Stimulated activated CD8-positive, alpha-beta memory T cell treated with anti-CD3 and anti-CD28 coated beads, Interleukin-7, amount 100 ng/mL, for 48 hours (primary cell): Measurements from ENCODE around the gene OGFR.

ENCODE experiments used
- DNase-seq, 2 donors: peaks; one replicate each; pipeline ENCODE4 v3.0.0-alpha.2; 2020; ENCODE audit warnings: low read depth in 1 of 2; ENCODE audit errors: extremely low read depth in 1 of 2

The OGFR gene

GRCh38 chr20:62824476-62825332 is 20.1 kb downstream of the OGFR start:
- DNase-seq = peak in 1 of 2 donors; percentile 13

DNA sequence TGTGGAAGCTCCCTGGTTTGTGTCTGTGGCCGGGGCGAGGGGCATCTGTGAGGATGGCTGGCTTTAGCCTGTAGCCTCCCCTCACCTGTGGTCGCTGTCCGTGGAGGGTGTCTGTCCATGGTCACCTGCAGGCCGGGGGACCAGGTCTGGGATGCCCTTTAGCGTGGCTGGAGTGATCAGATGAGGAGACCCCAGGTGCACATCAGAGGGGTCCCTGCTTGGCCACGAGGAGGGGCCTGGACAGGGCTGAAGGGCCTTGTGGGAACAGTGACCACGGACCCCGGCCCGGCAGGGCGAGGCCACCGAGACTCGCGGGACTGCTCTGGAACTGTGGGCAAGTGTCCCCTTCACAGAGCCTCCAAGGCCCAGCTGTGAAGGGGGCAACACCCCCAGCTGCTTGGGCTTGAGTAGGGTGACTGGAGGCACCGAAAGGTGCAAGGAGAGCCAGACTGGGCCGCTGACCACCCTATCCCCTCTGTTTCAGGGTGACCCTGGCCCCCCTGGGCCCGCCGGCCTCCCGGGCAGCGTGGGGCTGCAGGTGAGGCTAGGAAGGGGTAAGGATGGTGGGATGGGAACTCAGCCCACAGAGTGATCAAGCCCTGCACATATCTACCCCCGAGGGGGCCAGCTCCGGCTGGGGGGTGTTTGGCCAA is 20.8 kb downstream of the OGFR start:
- no peak for DNase-seq

DNA sequence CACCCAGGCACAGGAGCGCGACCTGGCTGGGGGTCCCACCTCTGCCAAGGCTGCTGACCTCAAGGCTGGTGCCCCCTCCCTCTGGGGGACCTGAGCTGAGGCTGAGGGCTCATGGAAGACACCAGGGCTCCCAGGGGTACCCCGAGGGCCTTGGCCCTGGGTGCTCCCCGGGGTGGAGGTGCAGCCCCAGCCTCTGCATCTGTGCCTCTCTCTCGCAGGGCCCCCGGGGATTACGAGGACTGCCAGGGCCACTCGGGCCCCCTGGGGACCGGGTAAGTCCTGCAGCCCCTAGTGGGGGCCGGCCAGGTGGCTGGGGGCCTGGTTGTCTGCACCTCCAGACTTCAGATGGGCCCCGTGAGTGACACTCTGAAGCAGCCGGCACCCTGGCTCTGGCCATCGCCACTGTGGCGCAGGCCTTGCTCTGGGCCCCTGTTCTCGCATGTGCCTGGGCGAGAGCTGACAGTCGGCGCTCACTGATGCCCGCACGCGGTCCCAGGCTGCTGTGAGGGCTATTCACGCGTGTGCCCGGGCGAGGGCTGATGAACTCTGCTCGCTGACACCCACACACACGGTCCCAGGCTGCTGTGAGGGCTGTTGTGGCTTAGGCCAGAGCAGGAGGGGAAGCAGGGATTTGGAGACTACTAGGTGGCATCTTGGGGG is 21.5 kb downstream of the OGFR start:
- no peak for DNase-seq

GRCh38 chr20:62826646-62827310 is 22.1 kb downstream of the OGFR start:
- no peak for DNase-seq

DNA sequence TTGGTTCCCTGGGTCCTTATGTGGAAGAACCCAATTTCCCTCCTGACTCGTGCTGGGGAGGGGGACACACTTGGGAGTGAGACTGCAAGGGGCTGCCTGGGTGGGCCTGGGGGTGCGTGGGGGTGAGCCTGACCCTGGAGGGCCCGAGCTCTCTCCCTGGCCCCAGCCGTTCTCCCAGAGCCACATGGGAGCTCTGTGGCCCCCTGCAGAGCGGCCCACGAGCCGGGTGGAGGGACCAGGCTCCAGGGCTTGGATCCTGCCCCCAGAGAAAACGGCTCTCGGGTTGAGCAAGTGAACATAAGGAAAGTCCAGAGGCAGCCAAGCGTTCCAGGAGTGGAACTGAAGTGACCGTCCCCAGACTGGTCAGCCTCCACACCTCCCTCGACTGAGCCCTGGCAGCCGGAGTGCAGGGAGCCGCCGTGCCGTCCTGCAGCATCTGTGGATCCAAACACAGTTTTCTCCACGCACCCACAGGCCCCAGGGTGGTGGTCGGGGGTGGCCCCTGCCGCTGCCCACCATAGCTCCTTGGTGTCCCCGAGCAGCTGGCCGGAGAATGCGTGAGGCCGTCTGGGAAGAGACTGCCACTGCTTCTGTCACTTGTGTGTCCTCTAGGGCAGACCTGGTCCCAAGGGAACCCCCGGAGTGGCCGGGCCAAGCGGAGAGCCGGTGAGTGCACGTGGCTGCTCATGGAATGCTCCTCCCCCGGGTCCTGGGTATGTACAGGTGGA is 22.8 kb downstream of the OGFR start:
- no peak for DNase-seq

GRCh38 chr20:62828051-62828450 is 23.4 kb downstream of the OGFR start:
- DNase-seq = no peak

DNA sequence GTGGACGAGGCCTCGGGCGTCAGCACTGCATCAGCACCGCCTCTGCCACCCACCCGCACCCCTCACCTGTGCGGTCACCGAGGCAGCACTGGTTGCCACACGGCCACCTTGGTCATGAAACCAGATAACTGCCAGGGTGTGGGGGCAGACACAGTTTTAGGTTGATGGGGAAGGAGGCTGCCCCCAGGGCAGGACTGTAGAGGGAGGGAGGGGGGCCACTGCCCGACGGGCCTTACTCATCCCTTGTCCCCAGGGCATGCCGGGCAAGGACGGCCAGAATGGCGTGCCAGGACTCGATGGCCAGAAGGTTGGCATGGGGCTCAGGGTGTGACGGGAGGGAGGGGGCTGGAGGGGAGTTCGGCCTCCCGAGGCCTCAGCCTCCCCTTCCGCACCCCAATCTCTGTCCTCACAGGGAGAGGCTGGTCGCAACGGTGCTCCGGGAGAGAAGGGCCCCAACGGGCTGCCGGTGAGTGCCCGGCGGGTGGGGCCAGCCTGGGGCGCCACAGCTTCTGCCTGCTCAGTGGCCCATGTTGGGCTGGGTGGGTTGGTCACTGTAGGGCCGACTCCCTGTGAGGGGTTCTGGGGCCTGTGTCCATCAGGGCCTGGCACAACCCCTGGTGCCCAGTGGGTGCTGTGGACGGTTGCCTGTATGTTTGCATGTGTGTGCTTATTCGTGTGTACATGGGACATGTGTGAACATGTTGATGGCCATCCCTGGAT is 24.0 kb downstream of the OGFR start:
- DNase-seq = no peak

DNA sequence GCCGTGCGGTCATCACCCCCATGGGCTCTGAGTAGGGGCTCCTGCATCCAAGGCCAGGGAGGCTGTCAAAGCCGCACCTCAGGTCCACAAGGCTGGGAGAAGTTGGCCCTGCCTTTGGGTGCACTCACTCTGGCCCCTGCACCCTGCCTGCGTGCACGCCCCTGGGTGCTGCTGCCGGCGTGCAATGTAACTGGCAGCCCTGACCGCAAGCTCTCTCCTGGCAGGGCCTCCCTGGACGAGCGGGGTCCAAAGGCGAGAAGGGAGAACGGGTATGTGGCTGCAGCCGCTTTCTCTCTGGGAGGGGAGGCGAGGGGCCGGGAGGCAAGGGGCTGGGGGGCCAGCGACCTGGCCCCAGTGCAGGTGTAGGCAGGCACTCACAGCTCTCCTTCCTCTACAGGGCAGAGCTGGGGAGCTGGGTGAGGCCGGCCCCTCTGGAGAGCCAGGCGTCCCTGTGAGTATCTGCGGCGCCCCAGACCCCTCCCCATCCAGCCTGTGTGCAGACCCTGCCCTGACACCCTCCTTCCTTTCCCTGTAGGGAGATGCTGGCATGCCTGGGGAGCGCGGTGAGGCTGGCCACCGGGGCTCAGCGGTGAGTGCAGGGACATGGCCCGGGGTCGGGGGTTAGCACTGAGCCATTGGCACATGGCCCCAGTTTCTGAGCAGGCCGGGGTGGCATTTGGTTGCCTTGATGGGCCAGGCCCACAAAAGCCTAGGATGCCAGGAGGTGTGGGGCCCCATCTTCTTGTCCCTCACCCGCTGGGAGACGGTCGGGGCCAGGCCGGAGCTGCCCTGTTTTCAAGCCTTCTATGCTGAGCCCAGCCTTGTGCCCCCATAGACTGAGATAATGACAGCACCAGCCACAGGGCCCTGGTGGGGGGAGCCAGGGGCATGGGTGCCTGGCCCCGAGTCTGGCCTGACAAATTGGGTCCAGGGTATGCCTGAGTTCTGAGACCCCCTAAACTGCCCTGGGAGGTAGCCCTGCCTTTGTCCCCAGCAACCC is 24.9 kb downstream of the OGFR start:
- DNase-seq = no peak

DNA sequence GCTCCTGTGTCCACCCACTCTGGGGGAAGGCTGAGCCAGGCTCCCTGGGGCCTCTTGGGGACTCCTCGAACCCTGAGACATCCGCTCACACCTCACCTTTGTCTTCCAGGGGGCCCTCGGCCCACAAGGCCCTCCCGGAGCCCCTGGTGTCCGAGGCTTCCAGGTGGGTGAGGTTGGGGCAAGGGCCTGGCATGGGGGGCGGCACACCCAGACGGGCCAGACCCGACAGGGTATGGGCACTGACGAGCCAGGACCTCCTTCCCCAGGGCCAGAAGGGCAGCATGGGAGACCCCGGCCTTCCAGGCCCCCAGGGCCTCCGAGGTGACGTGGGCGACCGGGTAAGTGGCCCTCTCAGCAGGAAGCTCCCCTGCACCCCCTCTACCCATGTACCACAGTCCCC is 25.6 kb downstream of the OGFR start:
- no peak for DNase-seq

- DNase-seq = no peak
Measured at GRCh38 chr20:62830821-62831220, 26.2 kb downstream of the OGFR start.

- DNase-seq = no peak
Measured at GRCh38 chr20:62831361-62831788, 26.7 kb downstream of the OGFR start.

- DNase-seq = no peak
Measured at GRCh38 chr20:62831854-62832211, 27.2 kb downstream of the OGFR start.

DNA sequence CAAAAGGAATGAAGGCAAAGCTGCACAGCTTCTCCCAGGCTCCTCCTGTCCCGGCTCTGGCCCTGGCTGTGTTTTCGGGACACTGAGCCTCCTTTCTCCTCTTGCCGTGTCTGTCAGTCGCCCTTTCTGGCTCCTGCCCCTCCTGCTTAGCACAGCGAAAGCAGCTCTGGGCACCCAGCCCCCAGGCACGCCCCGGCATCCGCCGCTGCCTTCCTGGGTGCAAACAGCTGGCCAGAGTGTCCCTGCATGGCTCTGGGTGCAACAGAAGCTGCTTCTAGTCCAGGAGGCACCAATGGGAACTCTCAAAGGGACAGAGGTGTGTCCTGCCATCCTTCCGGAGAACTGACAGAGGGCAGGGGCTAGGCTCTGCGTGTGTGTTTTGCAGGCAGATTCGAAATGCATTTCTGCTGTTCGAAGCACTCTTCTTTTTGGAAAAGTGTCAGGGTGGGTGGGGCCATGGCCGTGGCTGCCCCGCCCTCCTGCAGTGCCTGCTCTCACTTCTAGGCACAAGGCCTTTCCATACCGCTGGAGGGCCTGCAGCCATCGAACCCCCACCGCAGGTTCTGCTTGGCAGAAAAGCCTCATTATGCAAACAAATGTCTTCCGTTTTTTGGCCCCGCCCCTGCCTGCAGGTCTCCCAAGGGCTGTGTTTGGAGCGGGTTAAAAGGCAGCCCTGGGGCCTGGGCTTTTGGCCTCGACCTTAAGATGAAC is 27.7 kb downstream of the OGFR start:
- peak in 1 of 2 donors; percentile 28 for DNase-seq

DNA sequence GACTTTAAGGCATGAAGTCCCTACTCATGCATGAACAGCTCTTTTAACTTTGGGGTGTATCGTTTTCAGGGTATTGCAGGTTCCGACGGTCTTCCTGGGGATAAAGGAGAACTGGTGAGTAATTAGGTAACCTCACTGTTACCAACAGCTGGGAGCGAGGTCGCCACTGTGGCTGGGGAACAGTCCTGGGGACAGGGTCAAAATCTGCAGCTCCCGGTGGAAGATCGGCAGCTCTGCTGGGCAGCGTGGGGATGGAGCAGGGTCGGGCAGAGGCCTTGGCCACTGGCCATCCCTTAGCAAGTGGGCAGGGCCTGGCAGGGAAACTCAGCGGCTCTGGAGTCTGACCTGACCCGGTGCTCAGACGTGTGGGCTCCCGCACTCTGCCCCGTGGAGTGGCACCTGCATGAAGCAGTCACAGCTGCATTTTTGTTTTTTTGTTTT is 28.3 kb downstream of the OGFR start:
- no peak for DNase-seq

DNA sequence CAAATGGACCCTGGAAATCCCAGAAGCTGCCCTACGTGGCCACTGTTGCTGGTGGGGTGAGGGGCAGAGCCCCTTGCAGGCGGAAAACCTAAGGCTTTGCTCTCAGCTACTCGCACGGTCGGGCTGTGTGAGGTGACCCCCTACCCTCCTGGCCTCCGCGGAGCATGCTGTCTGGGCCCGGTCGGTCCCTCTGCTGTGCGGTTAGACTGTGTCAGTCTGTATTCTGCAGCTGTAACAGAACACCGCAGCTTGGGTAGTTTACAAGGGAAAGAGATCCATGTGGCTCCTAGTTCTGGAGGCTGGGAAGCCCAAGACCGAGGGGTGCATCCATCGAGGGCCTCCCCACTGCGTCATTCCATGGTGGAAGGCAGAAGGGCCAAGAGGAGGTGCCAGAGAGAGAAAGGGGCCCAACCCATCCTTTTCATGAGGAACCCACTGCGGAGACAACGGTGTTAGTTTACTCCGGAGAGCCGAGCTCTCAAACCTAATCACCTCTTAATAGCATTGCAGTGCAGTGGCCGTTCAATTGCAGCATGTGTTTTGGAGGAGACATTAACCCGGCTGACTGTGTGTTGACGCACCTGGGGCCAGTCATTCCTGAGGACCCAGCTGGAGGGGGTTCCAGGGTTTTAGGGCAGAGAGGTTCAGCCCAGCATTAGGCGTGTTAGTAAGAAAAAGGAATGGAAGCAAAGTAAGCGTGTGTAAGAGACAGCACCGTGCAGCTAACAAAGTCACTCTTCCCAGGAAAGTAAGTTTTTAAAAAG is 30.5 kb downstream of the OGFR start:
- no peak for DNase-seq

DNA sequence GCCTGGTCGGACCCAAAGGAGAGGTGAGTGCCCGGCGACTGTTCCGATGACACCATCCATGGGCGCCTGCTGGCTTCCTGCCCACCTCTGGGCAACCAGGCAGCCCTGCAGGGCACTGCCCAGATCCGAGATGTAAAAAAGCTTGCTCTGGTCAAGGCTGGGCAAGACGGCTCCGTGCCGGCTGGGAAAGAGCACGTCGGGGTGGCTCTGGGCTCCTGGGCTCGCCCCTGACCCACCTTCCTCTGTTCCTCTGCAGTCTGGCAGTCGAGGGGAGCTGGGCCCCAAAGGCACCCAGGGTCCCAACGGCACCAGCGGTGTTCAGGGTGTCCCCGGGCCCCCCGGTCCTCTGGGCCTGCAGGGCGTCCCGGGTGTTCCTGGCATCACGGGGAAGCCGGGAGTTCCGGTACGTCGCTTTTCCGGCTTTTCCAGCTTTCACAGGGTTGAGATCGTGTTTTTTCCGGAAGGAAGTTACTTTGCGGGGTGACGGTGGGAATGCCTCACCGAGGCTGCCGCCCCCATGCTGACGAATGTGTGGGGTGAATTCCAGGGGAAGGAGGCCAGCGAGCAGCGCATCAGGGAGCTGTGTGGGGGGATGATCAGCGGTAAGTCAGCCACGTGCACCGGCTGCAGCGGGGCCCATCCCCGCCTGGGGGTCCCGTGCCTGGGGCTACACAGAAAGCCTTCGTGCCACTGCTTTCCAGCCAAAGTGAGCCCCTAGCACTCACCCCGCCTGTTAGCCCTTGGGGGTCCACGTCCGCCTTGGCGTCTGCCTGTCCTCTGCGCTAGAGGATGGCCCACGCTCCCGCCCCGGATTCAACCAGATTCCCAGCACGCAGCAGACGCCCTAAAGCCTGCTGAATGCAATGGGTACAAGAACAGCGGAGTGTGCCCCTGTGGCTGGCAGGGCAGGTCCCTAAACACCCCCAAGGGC is 31.6 kb downstream of the OGFR start:
- DNase-seq = no peak
